NB4 (cell line): ENCODE results near the gene LONRF3.

Experiments used
- DNase-seq: peaks from one replicate; pipeline ENCODE4 v3.0.0; 2010; ENCODE audit warnings: low read depth
- H3K4me3 ChIP-seq: one replicate; pipeline ENCODE4 v1.5.1; 2011; ENCODE audit warnings: mild to moderate bottlenecking, low read depth, low read length, moderate library complexity
- CTCF ChIP-seq: IDR thresholded peaks from one replicate; pipeline ENCODE4 v1.5.1; 2012; ENCODE audit warnings: low read depth, low read length
- MAX ChIP-seq: IDR thresholded peaks from 2 replicates; pipeline ENCODE4 v1.6.1; 2011; ENCODE audit warnings: low read depth, low read length
- MYC ChIP-seq: IDR thresholded peaks from 2 replicates; pipeline ENCODE4 v1.6.1; 2011; ENCODE audit warnings: low read depth, low read length
- POLR2A ChIP-seq: IDR thresholded peaks from 2 replicates; pipeline ENCODE4 v1.6.1; 2011; ENCODE audit warnings: mild to moderate bottlenecking; ENCODE audit not compliant: insufficient read length; ENCODE audit errors: extremely low read depth

LONRF3 gene

GRCh38 chrX:118974088-118974907 is at the start of gene LONRF3:
Gene LONRF3 (plus strand): TSS chrX:118974618. CDS start chrX:118974781, 163 bp downstream.
- H3K4me3 ChIP-seq = peak within 1 kb of the TSS; percentile 90
- TF ChIP-seq MAX (peak; percentile 95), POLR2A (peak; percentile 94), CTCF (no peak), MYC (peak; percentile 76)
- peak; percentile 86 for DNase-seq

GRCh38 chrX:118928151-118928550 is 46.3 kb upstream of the LONRF3 start:
- TF ChIP-seq MAX (no peak), POLR2A (no peak), CTCF (no peak), MYC (no peak)
- no peak for DNase-seq
- H3K4me3 ChIP-seq = no peak overlapping the region

- H3K4me3 ChIP-seq = no peak overlapping the region
- TF ChIP-seq CTCF (no peak), MYC (no peak), MAX (no peak), POLR2A (no peak)
- no peak for DNase-seq
Measured at GRCh38 chrX:118935352-118935751, 39.1 kb upstream of the LONRF3 start.

GRCh38 chrX:118941147-118941546 is 33.3 kb upstream of the LONRF3 start:
- H3K4me3 ChIP-seq = no peak overlapping the region
- no peak for TF ChIP-seq MYC
- no peak for TF ChIP-seq MAX
- TF ChIP-seq CTCF = no peak
- no peak for TF ChIP-seq POLR2A
- DNase-seq = no peak

DNA sequence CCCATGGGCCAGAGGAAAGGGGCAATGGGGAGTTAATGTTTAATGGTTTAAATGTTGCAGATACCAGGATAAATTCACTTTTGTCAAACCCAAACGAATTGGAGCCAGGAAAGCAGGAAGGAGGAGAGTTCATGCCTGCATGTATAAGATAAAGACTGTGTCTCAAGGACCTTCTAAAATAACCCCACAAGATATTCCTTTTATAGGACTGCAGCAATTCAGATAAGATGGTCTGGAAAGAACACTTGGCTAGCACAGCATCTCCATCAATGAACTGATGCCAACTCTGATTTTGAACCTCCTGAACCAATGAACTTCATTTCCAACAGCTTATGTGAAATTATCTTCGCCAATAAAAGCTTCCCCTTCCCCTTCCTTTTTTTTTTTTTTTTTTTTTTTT is 31.3 kb upstream of the LONRF3 start:
- TF ChIP-seq POLR2A (no peak), MAX (no peak), CTCF (no peak), MYC (no peak)
- H3K4me3 ChIP-seq = no peak overlapping the region
- DNase-seq = no peak
